ENCODE measurements around the gene TMEM258.
A peak's percentile ranks its signal among the peaks of the same experiment; 100 is the strongest.

Gene TMEM258

DNA sequence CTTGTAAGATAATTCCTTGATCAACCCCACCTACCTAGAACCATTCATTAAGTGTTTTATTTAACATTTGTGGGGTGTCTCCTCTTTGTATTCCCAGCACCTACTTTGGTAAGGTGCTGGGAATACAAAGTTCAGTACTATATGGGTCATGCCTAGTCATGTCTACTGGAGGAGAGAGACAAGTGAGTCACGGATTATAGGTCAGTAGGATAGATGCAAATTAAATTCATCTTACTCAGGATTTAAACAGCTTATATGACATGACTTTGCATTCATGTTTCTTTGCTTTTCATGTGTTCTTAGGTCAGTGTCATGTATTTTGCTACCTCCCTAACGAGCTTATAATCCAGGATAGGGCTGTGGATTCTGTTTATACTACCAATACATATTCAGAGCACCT, 27.8 kb upstream of the TMEM258 start:
- no peak for DNase-seq (ENCODE audit: low spot score)

DNA sequence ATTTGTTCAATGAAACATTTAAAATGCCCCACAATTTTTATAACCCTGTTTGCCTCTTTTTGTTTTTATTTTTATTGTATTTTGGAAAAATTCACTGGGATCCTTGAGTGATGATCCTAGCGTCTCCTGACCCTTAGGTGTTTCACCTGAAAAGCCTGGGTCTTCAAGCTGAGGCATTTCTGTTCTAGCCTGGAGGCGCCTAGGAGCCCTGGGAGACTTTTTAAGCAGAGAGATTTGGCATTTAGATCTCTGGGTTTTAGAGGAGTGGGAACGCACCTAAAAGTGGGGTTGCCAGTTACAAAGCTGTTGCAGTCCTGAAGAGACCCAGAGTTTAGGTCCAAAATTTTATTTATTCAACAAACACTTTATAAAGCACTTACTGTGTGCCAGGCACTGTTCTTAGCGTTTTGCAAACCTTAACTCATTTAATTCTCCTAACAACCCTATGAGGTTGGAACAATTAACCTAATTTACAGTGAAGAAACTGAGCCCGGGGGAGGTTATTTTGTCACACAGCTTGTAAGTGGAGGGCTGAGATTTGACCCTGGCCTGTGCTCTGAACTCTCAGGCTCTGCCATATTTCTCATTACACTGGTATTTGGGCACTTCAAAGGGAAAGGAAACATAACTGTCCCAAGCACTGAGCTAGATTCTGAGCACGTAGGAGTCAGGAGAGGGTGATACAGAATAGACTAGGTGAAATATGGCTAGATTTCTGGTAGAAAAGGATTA, 25.2 kb upstream of the TMEM258 start:
- DNase-seq (ENCODE audit: low spot score): no peak

DNA sequence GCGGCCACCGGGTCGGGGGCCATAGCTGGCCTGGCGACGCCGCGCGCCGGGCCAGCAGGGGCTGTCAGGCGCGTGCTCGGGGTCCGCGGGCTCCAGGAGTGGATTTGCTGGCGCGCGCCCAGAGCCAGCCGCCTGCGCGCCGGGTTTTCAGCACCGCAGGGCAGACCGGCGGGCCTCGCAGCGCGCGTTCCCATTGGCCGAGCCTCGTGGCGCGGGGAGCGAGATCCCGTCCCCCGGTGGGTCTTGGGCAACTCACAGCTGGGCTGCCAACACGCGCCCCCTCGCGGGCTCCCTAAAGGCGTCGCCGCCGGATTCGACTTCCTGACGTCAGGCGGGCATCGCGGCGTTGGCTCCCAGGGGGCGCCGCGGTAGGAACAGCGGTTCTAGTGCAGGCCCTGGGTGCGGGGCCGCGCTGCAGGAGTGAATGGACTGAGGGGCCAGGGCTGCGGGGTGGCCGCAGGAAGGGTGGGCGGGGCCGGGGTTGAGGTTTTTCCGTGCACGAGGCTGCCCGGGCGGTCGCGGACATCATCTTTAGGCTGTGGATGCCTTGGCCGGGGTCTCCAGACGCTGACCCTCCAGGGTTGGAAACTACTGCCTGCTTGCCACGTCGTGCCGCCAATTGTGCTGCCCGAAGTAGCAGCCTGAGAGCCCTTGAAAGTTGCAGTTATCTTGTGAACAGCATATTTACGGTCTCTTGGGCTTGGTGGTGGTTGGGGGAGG, 24.5 kb upstream of the TMEM258 start, which contains the start of gene FADS1:
TSS of gene FADS1 (minus strand) at position 268 of the 720 bp plus-strand sequence. CDS start at position 194, 74 bp downstream.
- peak; percentile 93 for DNase-seq (ENCODE audit: low spot score)

- DNase-seq (ENCODE audit: low spot score): peak; percentile 62
Observed at GRCh38 chr11:61815790-61816735, 23.7 kb upstream of the TMEM258 start.

GRCh38 chr11:61814958-61815789, 22.8 kb upstream of the TMEM258 start:
- peak; percentile 98 for DNase-seq (ENCODE audit: low spot score)

- DNase-seq (ENCODE audit: low spot score): peak; percentile 72
Observed at GRCh38 chr11:61814247-61814957, 22.0 kb upstream of the TMEM258 start.

DNA sequence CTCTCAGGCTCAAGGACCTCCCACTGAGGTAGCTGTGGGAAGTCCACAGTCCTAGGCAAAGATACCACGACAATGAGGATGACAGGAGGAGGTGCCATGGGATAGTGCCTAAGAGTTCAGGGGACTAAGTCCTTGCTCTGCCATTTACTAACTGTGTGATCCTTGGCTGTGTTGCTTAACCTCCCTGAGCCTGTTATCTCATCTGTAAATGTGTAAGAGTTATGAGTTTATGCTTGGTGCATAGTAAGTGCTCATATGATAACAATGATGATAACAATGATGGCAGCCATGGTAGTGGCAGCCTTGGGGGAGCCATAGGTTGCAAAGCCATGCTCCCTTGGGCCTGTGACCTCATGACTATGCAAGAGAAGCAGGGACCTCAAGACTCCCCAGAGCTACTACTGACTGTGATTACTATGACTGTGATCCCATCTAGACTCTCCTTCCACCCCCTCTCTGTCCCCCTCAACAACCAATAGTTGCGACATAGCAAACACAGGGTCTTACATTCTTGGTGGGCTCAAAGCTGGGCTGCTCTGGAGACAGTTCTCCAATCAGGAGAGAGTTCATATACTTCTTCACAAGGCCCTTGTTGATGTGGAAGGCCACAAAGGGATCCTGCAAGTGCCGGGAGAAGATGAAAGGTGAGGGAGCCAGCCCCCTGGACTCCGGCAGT, 20.5 kb upstream of the TMEM258 start:
- DNase-seq (ENCODE audit: low spot score): no peak

GRCh38 chr11:61811831-61812230, 19.4 kb upstream of the TMEM258 start:
- DNase-seq (ENCODE audit: low spot score): no peak

DNA sequence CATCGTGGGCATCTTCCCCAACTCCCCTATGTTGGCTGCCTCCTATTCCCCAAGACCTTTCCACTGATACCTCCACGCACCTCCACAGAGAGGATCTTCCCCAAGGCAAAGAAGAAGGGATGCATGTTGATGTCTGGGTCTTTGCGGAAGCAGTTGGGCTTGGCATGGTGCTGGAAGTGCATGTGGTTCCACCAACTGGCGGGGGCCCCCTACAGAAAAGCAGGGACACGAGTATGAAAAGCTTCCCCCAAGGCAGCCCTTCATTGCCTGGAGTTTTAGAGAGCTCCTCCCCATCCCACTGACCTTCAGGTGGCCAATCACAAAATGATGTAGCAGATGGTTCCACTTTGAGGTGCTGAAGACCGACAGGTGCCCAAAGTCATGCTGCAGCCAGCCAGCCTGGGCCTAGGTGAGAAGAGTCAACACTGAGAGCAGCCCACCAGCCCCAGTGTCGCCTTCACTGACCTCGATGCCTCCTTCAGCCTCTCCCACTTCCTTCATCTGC, 18.3 kb upstream of the TMEM258 start:
- no peak for DNase-seq (ENCODE audit: low spot score)

DNA sequence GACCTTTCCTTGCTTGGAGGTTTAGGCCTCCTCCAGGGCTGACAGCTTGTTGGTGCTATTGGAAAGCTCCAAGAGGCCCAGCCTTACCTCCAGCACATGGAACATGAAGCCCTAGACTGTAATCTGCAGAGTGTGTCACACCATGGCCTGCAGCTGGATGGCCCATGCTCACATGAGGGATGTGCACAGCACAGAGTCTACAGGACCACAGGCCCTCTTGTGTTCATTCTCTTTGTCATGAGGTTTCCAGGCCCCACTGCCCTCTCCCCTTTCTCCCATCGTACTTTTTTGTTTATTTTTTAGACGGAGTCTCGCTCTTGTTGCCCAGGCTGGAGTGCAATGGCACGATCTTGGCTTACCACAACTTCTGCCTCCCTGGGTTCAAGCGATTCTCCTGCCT, 14.4 kb upstream of the TMEM258 start:
- DNase-seq (ENCODE audit: low spot score): no peak

DNA sequence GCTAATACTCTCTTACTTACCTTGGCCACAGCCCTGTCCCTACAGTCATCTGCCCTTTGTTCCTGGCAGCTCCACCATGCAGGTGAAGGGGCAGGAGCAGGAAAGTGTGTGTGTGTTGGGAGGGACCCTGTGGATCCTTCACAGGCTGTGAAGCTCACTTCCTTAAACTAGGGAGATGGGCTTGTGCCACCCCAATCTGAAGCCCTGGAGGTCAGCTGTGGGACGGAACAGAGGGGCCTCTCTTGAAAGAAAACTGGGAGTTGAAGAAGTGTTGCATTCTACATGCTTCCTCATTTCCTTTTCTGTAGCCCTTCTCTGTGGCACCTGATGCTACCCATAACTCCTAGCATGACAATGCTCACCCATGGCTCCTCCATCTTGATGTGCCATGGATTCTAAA, 12.7 kb upstream of the TMEM258 start:
- DNase-seq (ENCODE audit: low spot score): no peak

DNA sequence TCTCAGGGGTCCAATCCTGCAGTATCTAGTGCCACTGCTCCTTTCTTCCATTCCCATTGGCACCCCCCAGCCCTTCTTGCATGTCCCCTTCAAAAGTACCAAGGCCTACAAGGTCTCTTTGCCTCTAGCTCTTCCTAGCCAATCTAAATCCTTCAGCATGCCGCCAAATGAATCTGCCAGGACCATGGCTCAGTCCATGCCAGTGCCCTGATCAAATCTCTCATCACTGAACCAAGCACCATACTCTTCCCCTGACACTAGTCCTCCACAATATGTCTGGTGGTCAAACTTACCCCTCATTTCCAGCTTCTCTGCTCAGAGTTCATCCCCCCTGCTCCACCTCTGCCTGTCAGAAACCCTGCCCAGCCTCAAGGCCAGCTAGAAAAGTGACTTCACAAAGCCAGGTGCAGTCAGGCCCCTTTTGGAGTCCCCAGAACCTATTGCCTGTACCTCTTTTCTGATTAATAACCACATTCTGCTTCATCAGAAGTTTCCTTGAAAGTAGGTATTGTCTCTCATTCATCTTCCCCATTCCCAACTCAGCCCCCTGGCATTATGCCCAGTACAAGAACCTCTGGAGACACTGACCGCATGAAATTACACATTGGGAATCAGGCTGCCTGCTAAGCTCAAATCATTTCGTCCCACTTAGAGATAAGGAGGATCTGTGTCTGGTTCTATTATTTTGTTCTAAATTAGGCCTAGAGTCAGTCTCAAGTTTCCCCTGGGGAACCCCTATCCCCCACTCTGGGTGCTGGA, 11.7 kb upstream of the TMEM258 start:
- no peak for DNase-seq (ENCODE audit: low spot score)

DNA sequence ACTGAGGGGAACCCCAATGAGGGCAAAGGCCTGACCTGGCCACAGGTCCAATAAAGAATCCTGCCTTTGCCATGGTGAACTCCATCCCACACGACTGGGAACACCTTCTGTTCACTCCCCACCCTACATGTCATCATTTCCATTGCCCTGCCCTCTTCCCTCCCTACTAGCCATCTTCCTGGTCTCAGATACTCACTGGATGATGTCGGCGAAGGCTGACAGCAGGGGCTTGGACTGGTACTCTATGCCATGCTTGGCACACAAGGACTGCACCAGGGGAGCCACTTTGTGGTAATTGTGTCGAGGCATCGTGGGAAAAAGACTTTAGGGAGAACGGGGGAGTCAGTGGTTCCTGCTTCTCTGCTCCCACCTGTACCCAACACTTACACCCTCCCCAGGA, 10.2 kb upstream of the TMEM258 start:
- no peak for DNase-seq (ENCODE audit: low spot score)

- DNase-seq (ENCODE audit: low spot score): no peak
Observed at GRCh38 chr11:61800331-61801281, 8.2 kb upstream of the TMEM258 start.

DNA sequence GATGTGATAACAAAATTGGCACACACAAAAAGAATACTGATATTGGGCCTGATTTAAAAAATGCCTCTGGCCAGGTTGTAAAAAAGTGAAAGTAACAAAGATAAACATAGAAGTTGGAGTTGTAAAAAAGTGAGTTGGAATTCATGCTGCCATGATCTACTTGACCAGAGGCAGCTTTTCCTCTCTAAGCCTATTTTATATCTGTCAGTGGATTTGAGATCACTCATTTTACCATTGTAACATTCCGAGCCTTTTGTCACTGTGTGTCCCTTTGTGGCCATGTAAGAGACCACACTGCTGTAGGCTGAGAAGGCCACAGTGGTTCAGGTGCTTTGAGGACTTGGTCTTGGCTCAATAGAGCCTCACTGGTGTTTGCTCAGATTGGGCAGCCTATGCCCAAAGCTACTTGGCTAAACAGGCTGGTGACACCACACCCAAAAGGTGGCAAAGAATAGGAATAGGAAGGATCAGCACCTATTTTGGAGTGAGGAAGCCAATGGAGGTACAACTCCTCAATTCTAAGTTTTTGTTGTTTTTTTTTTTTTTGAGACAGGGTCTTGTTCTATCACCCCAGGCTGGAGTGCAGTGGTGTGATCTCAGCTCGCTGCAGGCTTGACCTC, 7.4 kb upstream of the TMEM258 start:
- DNase-seq (ENCODE audit: low spot score): no peak

DNA sequence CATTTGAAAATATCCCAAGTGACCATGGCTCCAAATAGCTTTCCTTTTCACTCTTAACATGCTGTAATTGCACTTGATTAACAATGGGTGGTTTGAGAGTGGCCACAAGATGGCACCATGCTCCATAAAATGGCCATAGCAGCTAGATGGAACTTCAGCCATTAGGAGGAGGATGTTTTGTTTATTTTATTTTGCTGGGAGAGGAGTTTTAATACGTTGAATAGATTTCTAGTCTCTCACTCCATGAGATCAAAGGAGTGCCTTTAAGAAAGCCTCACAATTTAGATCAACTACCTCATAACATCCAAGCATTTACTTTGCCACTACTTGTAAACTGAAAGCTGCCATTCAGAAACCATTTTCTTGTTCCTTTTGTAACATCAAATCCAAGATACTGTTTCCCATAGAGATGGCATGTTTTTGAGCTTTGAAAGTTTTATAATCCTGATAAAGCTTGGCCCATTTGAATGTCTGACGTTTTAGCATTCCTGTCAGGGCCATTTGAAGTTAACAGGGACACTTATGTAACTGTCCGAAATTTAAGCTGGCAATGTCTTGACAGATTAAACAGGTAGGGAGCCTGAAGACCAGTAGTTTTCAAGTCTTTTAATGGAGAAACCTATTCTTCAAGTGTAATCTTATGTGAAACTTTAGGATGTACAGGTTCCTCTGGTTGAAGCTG, 5.0 kb upstream of the TMEM258 start:
- peak; percentile 91 for DNase-seq (ENCODE audit: low spot score)

All from globus pallidus (tissue), 1 donor.